A673 (cell line): Measurements from ENCODE around the gene ADH1C.

ENCODE experiments used
- CTCF ChIP-seq: fragments of 300-800, 200-600 bp; sonication (generic); conservative IDR thresholded peaks from 2 replicates; pipeline ENCODE4 v1.5.1; 2017; ENCODE audit warnings: low read depth, mild to moderate bottlenecking, antibody characterized with exemption, low read length, moderate library complexity, mixed read lengths
- EZH2 ChIP-seq: fragments of 200-600 bp; sonication (generic); IDR thresholded peaks from 2 replicates; pipeline ENCODE4 v1.6.1; 2017; ENCODE audit warnings: borderline replicate concordance, low read depth, mild to moderate bottlenecking, mixed read lengths, antibody characterized with exemption, low read length; ENCODE audit not compliant: poor library complexity, severe bottlenecking

- TF ChIP-seq EZH2 (no peak), CTCF (no peak)
Observed at GRCh38 chr4:99399017-99399416, 46.5 kb upstream of the ADH1C start.
